IgD-negative memory B cell (primary cell): ENCODE measurements around the gene KCTD15. TPM values are rescaled to one million over a fixed set of nuclear protein-coding genes. Genes with fewer than 3 reads are reported as not detected.

Source experiments
- H3K27ac Mint-ChIP-seq, 3 donors: one replicate each; pipeline ENCODE4 v1.8.0; 2020 to 2022; ENCODE audit warnings: mild to moderate bottlenecking in 3 of 3, mixed read lengths in 3 of 3, moderate library complexity in 1 of 3
- H3K27me3 Mint-ChIP-seq: one replicate; pipeline ENCODE4 v1.8.0; 2021; ENCODE audit warnings: mixed read lengths
- H3K36me3 Mint-ChIP-seq: one replicate; pipeline ENCODE4 v1.8.0; 2020; ENCODE audit warnings: mild to moderate bottlenecking, mixed read lengths
- H3K4me1 Mint-ChIP-seq, 3 donors: one replicate each; pipeline ENCODE4 v1.8.0; 2020 to 2022; ENCODE audit warnings: mixed read lengths in 3 of 3, mild to moderate bottlenecking in 1 of 3
- H3K4me3 Mint-ChIP-seq, 4 donors: one replicate each; pipeline ENCODE4 v1.8.0; 2020 to 2022; ENCODE audit warnings: mild to moderate bottlenecking in 4 of 4, mixed read lengths in 4 of 4, moderate library complexity in 3 of 4
- H3K9me3 Mint-ChIP-seq, 3 donors: one replicate each; pipeline ENCODE4 v1.8.0; 2020 to 2021; ENCODE audit warnings: mixed read lengths in 3 of 3, mild to moderate bottlenecking in 1 of 3
- polyA plus RNA-seq: library from polyadenylated mRNA; unstranded; fragments of 300-500 nt; fragmentation: Illumina TruSeq; gene quantifications from one replicate; pipeline ENCODE4 v1.2.3, GENCODE V29; 2021

KCTD15 gene
- polyA plus RNA-seq, 1 donor from 2014 or later: not detected

DNA sequence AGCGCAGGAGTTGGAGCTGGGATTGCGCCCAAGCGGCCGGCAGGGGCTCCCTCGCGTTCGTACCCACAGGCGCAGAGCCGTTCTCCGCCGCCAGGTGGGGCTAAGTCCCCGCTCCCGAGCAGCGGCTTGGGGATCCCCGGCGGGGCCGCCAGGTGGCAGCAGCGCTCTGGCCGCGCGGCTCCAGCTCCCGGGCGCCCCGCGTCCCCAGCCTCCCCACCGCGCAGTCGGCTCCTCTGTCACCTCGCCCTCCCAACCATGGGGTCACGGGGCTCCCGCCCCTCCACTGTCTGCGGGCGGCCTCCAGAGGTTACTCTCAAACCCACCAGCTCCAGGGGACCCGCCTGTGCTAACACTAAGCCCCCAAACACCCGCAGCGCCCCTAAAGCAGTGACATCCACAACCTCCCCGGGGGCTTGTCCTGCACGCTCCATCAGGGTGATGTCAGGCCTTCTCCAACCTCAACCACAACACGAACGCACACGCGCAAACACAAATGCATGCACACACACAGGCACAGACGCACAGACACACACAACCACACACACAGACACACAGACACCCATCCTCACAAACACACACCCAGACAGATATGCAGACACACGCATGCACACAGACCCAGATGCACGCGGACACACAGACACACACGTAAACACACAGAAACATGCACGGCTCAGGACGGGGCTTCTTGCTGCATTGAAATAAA is 18.4 kb upstream of the KCTD15 start:
- Mint-ChIP-seq H3K27ac (peak overlapping the region in 1 of 3 donors; percentile 73), H3K27me3 (peaks cover 17% of the 10 kb centered on the region), H3K9me3 (no peaks in the 10 kb centered on the region), H3K4me1 (peaks cover 0 to 6% (median 2%) of the 10 kb centered on the region in 3 donors), H3K4me3 (peak overlapping the region in 2 of 4 donors; percentile 22 to 47), H3K36me3 (no peaks in the 10 kb centered on the region)

GRCh38 chr19:33779849-33780248 is 16.8 kb upstream of the KCTD15 start:
- Mint-ChIP-seq H3K36me3 (no peaks in the 10 kb centered on the region), H3K4me3 (no peak overlapping the region), H3K27me3 (peaks cover 17% of the 10 kb centered on the region), H3K27ac (no peak overlapping the region), H3K9me3 (no peaks in the 10 kb centered on the region), H3K4me1 (peaks cover 0 to 6% (median 2%) of the 10 kb centered on the region in 3 donors)

GRCh38 chr19:33780251-33780650 is 16.4 kb upstream of the KCTD15 start:
- Mint-ChIP-seq H3K36me3 (no peaks in the 10 kb centered on the region), H3K4me1 (peaks cover 0 to 6% (median 2%) of the 10 kb centered on the region in 3 donors), H3K9me3 (no peaks in the 10 kb centered on the region), H3K4me3 (no peak overlapping the region), H3K27me3 (peaks cover 17% of the 10 kb centered on the region), H3K27ac (no peak overlapping the region)

DNA sequence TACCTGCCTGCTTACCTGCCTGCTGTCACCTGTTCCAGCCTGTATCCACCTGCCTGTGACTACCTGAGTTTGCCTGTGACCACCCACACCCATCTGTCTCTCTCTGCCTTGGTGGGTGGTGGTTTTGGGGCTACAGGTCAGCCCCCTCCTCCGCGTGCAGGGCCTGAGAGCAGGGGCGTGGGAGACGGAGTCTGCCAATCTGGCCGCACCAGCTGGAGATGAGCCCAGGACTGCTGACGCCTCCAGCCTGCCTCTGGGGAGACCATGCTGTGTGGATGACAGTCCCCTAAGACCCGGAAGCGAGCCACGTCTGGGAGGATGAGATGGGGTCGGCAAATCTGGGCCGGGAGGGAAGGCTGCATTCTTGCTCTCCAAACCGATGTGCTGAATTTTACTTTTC is 15.9 kb upstream of the KCTD15 start:
- peaks cover 17% of the 10 kb centered on the region for H3K27me3 Mint-ChIP-seq
- H3K27ac Mint-ChIP-seq: no peak overlapping the region
- H3K4me1 Mint-ChIP-seq: peaks cover 0 to 6% (median 2%) of the 10 kb centered on the region in 3 donors
- no peaks in the 10 kb centered on the region for H3K36me3 Mint-ChIP-seq
- no peaks in the 10 kb centered on the region for H3K9me3 Mint-ChIP-seq
- H3K4me3 Mint-ChIP-seq: no peak overlapping the region

- Mint-ChIP-seq H3K36me3 (no peaks in the 10 kb centered on the region), H3K27me3 (peaks cover 15% of the 10 kb centered on the region), H3K27ac (peak overlapping the region in 1 of 3 donors; percentile 58), H3K9me3 (no peaks in the 10 kb centered on the region), H3K4me3 (no peak overlapping the region), H3K4me1 (peaks cover 0 to 6% (median 2%) of the 10 kb centered on the region in 3 donors)
These were observed 15.2 kb upstream of the KCTD15 start for GRCh38 chr19:33781415-33781935.

DNA sequence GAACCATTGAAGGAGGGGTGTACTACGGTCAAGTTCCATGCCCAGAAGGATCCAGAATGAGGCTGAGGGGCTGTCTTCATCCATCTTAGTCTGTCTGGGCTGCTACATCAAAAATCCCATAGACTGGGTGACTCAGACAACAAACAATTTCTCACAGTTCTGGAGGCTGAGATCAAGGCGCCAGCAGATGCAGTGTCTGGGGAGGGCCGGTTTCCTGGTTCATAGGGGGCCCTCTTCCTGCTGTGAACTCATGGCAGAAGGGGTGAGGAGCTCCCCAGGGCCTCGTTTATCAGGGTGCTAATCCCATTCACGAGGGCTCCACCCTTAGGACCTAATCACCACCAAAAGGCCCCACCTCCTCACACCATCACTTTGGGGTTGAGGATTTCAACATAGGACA is 14.7 kb upstream of the KCTD15 start:
- peaks cover 0 to 6% (median 2%) of the 10 kb centered on the region in 3 donors for H3K4me1 Mint-ChIP-seq
- no peak overlapping the region for H3K4me3 Mint-ChIP-seq
- no peaks in the 10 kb centered on the region for H3K36me3 Mint-ChIP-seq
- peak overlapping the region in 1 of 3 donors; percentile 58 for H3K27ac Mint-ChIP-seq
- no peaks in the 10 kb centered on the region for H3K9me3 Mint-ChIP-seq
- H3K27me3 Mint-ChIP-seq: peaks cover 15% of the 10 kb centered on the region

GRCh38 chr19:33784432-33784831 is 12.2 kb upstream of the KCTD15 start:
- Mint-ChIP-seq H3K4me3 (no peak overlapping the region), H3K9me3 (no peaks in the 10 kb centered on the region), H3K27ac (no peak overlapping the region), H3K4me1 (no peaks in the 10 kb centered on the region), H3K27me3 (peaks cover 4% of the 10 kb centered on the region), H3K36me3 (no peaks in the 10 kb centered on the region)

DNA sequence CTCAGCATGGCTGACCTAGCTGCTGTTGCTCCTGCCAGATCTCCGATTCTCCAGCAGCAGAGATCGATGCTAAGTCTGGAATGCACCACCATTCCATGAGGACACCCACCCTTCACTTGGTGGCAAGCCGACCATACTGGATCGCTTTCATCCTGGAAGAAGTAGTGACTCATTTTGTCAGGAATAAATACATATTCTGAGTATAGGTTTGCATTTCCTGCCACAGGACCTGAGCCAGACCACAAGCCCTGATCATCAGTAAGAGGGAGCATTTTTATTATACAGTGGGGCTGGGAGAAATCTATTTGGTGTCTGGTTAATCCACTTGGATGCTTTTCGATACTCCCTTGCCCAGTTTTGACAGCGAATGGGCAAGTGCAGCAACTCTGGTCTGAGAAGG is 10.9 kb upstream of the KCTD15 start:
- H3K36me3 Mint-ChIP-seq: no peaks in the 10 kb centered on the region
- H3K9me3 Mint-ChIP-seq: no peaks in the 10 kb centered on the region
- H3K4me1 Mint-ChIP-seq: no peaks in the 10 kb centered on the region
- no peak overlapping the region for H3K4me3 Mint-ChIP-seq
- no peaks in the 10 kb centered on the region for H3K27me3 Mint-ChIP-seq
- no peak overlapping the region for H3K27ac Mint-ChIP-seq

GRCh38 chr19:33788676-33789075 is 8.0 kb upstream of the KCTD15 start:
- Mint-ChIP-seq H3K27ac (no peak overlapping the region), H3K4me1 (no peaks in the 10 kb centered on the region), H3K9me3 (no peaks in the 10 kb centered on the region), H3K4me3 (no peak overlapping the region), H3K27me3 (peaks cover 8% of the 10 kb centered on the region), H3K36me3 (no peaks in the 10 kb centered on the region)

DNA sequence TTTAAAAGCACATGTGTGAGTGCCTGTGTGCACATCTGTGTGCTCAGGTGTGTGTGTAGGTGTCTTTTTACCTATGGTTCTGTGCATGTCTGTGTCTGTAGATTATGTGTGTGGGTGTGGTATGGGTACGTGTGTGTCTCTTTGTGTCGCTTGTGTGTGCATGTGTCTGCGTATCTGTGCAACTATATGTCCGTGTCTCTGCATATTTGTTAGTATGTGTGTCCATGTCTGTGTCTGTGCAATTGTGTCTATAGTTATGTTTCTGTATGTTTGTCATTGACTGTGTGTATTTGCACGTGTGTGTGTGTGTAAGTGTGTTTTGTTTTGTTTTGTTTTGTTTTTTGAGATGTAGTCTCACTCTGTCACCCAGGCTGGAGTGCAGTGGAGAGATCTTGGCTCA is 7.3 kb upstream of the KCTD15 start:
- no peaks in the 10 kb centered on the region for H3K9me3 Mint-ChIP-seq
- H3K4me3 Mint-ChIP-seq: no peak overlapping the region
- no peaks in the 10 kb centered on the region for H3K36me3 Mint-ChIP-seq
- peaks cover 8% of the 10 kb centered on the region for H3K27me3 Mint-ChIP-seq
- H3K27ac Mint-ChIP-seq: no peak overlapping the region
- no peaks in the 10 kb centered on the region for H3K4me1 Mint-ChIP-seq

DNA sequence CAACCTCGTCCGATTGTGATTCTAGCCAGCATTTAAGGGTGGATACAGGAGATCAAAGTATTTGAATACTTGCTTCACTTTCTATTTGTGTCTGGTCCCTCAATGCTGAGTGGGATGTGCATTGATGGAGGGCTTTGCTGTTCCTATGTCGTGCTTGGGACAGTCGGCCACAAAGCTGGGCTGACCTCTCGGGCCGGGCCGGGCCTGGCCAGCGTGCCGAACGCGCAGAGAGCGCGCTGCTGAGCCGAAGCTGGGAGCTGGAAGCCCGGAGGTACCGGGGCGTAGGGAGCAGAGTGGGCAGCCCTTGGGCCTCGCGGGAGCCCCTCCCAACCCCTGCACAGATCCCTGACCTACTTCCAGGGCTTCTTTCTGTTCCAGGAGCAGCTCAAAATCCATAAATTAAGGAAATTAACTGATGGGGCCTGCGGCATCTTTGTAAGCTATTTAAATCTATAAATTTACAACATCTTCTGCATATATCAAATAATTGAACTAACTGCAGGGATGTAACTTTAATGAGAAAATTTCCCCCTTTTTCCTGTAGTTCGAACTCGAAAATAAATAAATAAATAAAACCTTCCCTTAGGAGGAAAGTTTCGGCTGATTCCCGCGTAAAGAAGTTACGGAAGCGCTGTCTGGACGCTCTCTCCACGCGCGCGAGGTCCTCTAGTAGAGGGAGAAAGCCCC is 1.8 kb upstream of the KCTD15 start:
- no peaks in the 10 kb centered on the region for H3K9me3 Mint-ChIP-seq
- H3K4me3 Mint-ChIP-seq: peak overlapping the region in 3 of 4 donors; percentile 44 to 85 (median 79)
- H3K4me1 Mint-ChIP-seq: peaks cover 0 to 2% (median 0%) of the 10 kb centered on the region in 3 donors
- H3K27ac Mint-ChIP-seq: no peak overlapping the region
- H3K27me3 Mint-ChIP-seq: peaks cover 29% of the 10 kb centered on the region
- H3K36me3 Mint-ChIP-seq: no peaks in the 10 kb centered on the region

- no peaks in the 10 kb centered on the region for H3K36me3 Mint-ChIP-seq
- peaks cover 0 to 2% (median 0%) of the 10 kb centered on the region in 3 donors for H3K4me1 Mint-ChIP-seq
- peak overlapping the region in 3 of 4 donors; percentile 71 to 85 (median 79) for H3K4me3 Mint-ChIP-seq
- H3K27me3 Mint-ChIP-seq: peaks cover 33% of the 10 kb centered on the region
- H3K9me3 Mint-ChIP-seq: no peaks in the 10 kb centered on the region
- no peak overlapping the region for H3K27ac Mint-ChIP-seq
These were observed 1.1 kb upstream of the KCTD15 start for GRCh38 chr19:33795370-33796163.

DNA sequence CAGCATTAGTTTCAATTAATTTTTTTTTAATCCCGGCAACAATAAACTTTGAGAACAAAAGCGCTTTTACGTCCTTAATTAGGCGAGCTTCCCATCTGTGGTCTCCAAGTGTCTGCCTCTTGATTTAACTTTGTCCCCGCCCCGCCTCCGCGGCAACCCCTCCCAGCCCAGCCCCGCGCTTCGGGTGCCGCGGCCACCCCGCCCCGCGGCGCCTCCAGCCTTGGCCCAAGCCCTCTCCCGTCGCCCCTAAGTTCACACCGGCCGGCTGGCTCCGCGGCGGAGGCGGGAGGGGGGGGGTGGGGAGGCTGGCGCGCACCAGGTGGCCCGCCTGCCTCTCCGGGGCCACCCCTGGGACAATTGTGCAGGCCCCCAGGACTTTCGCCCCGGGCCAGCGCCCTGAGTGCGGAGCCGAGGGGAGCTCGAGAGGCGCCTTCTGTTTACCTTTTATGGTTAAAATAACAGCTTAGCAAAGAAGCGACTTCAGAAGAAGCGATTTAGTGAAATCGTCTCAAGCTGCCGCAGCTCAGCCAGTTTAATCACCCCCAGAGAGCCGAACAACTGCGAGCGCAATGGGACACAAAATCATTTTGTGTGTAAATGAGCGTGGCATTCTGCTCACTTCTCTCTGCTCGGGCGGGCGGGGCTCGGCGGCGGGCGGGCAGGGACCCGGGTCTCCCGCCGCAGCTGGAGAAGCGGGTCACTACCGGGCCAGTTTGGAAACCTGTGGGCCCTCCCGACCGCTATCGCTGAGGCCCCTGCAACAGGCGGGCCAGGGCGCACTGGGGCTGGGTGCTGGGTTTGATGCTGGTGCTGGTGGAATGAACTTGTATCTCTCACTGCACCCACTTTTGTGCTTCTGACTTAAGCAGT is 1.4 kb downstream of the KCTD15 start:
- H3K27ac Mint-ChIP-seq: no peak overlapping the region
- H3K4me3 Mint-ChIP-seq: peak overlapping the region; percentile 53 to 79 (median 63)
- H3K9me3 Mint-ChIP-seq: no peaks in the 10 kb centered on the region
- H3K27me3 Mint-ChIP-seq: peaks cover 26% of the 10 kb centered on the region
- H3K36me3 Mint-ChIP-seq: no peaks in the 10 kb centered on the region
- H3K4me1 Mint-ChIP-seq: peaks cover 0 to 2% (median 0%) of the 10 kb centered on the region in 3 donors

DNA sequence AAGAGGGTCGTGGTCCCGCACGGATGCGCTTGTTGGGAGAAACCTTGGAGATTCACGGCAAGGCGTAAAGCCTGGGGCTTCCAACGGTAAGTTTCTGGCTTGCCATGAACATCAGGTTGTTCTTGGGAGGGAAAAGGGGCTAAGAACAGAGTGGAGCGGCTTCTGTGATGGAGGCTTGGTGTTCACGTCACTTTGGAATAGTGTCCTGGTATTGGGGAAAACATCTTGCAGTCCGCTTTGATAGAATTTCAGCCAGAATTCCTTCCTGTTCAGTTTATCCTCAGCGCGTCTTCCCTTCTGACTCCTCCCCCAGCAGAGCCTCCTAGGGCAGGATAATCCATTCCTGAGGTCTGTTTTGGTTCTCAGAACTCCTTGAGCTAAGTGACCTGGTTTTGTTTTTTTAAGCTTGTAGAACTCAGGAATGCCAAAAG is 2.0 kb downstream of the KCTD15 start:
- Mint-ChIP-seq H3K9me3 (no peaks in the 10 kb centered on the region), H3K27ac (peak overlapping the region in 2 of 3 donors; percentile 31 to 35), H3K4me1 (peaks cover 0 to 2% (median 0%) of the 10 kb centered on the region in 3 donors)

More for the DNA sequence above, 2.0 kb downstream of the KCTD15 start:
- H3K4me3 Mint-ChIP-seq: peak overlapping the region in 2 of 4 donors; percentile 48 to 51
- peaks cover 26% of the 10 kb centered on the region for H3K27me3 Mint-ChIP-seq
- H3K36me3 Mint-ChIP-seq: no peaks in the 10 kb centered on the region
